H1 (cell line): ENCODE measurements around the gene CISH. TPM values are rescaled to one million over a fixed set of nuclear protein-coding genes. Genes with fewer than 3 reads are reported as not detected.

ENCODE experiments used
- CTCF ChIA-PET: fragments of 300-600 bp; sonication (Branson Sonifier 250); formaldehyde crosslinking; loops from one replicate; lab custom pipeline; 2021; ENCODE audit not compliant: partially characterized antibody; lab: Charles Lee
- POLR2A ChIA-PET: fragments of 300-600 bp; sonication (Branson Sonifier 250); formaldehyde crosslinking; loops from one replicate; lab custom pipeline; 2021; ENCODE audit warnings: inconsistent platforms; ENCODE audit not compliant: partially characterized antibody; lab: Charles Lee
- DNase-seq, 2 experiments: peaks; one replicate each; pipeline versions ENCODE4 v3.0.0 to v3.0.0-alpha.2; 2010 to 2022; ENCODE audit warnings: low spot score in 2 of 2, low read depth in 1 of 2, mixed read lengths in 1 of 2
- FAIRE-seq: peaks from 2 replicates; lab custom pipeline; 2011; peaks lifted over from hg19 to GRCh38; lab: Jason Lieb, UNC
- H2AFZ ChIP-seq: 2 replicates; pipeline ENCODE4 v1.8.1; 2012; ENCODE audit warnings: low read length, inconsistent platforms
- H2AK5ac ChIP-seq: 2 replicates; pipeline ENCODE4 v1.6.1; 2013; ENCODE audit warnings: low read depth, low read length
- H2BK120ac ChIP-seq: replicated peaks from 2 replicates; pipeline ENCODE3; 2013; ENCODE audit warnings: low read depth, low read length, inconsistent platforms
- H2BK12ac ChIP-seq: 2 replicates; pipeline ENCODE4 v1.6.1; 2013; ENCODE audit warnings: low read depth, low read length
- H2BK15ac ChIP-seq: 2 replicates; pipeline ENCODE4 v1.6.1; 2013; ENCODE audit warnings: low read length
- H2BK20ac ChIP-seq: 2 replicates; pipeline ENCODE4 v1.6.1; 2013; ENCODE audit warnings: low read length
- H2BK5ac ChIP-seq: 2 replicates; pipeline ENCODE4 v1.6.1; 2013; ENCODE audit warnings: low read depth, low read length
- H3K14ac ChIP-seq: 2 replicates; pipeline ENCODE4 v1.6.1; 2013; ENCODE audit warnings: inconsistent platforms; ENCODE audit not compliant: insufficient read length
- H3K18ac ChIP-seq: 2 replicates; pipeline ENCODE4 v1.6.1; 2013; ENCODE audit warnings: low read length; ENCODE audit errors: extremely low read depth
- H3K23ac ChIP-seq: 2 replicates; pipeline ENCODE4 v1.6.1; 2013; ENCODE audit warnings: inconsistent platforms; ENCODE audit not compliant: insufficient read length
- H3K23me2 ChIP-seq: 2 replicates; pipeline ENCODE4 v1.6.1; 2013; ENCODE audit warnings: low read depth, low read length
- H3K27ac ChIP-seq: 2 replicates; pipeline ENCODE4 v1.6.1; 2011; ENCODE audit warnings: low read depth, low read length, inconsistent platforms
- H3K27me3 ChIP-seq, 4 experiments: replicated peaks in 1 of 4; 1 replicate in 1 of 4; 2 replicates in 3 of 4; pipeline versions ENCODE4 v1.6.1 to v1.8.1; 2011 to 2013; ENCODE audit warnings: low read length in 3 of 4, mild to moderate bottlenecking in 3 of 4, inconsistent platforms in 2 of 4, mixed read lengths in 2 of 4, moderate library complexity in 1 of 4; ENCODE audit not compliant: control insufficient read depth in 3 of 4, insufficient read depth in 3 of 4; ENCODE audit errors: extremely low read depth in 1 of 4
- H3K36me3 ChIP-seq, 4 experiments: 2 replicates each; pipeline versions ENCODE4 v1.6.1 to v1.8.1; 2011 to 2013; ENCODE audit warnings: mild to moderate bottlenecking in 4 of 4, low read length in 3 of 4, moderate library complexity in 2 of 4, control low read depth in 1 of 4, inconsistent platforms in 1 of 4; ENCODE audit not compliant: insufficient read depth in 4 of 4, control insufficient read depth in 2 of 4
- H3K4ac ChIP-seq: replicated peaks from 2 replicates; pipeline ENCODE3; 2013; ENCODE audit warnings: low read length, low read depth, mixed read lengths, inconsistent platforms; ENCODE audit not compliant: insufficient read length
- H3K4me1 ChIP-seq, 4 experiments: replicated peaks in 1 of 4; 1 replicate in 1 of 4; 2 replicates in 3 of 4; pipeline versions ENCODE4 v1.6.1 to v1.8.1; 2011 to 2013; ENCODE audit warnings: low read length in 3 of 4, inconsistent platforms in 2 of 4, mixed read lengths in 1 of 4; ENCODE audit not compliant: insufficient read depth in 4 of 4, control insufficient read depth in 3 of 4
- H3K4me2 ChIP-seq, 2 experiments: 2 replicates each; pipeline versions ENCODE4 v1.6.1 to v1.8.1; 2011 to 2013; ENCODE audit warnings: low read depth in 2 of 2, low read length in 2 of 2, control low read depth in 1 of 2, inconsistent platforms in 1 of 2, mild to moderate bottlenecking in 1 of 2; ENCODE audit not compliant: insufficient read depth in 1 of 2
- H3K4me3 ChIP-seq, 4 experiments: fragments of 200-600, 300-600 bp in 1 of 4; sonication (generic), shearing (Covaris generic), sonication (Bioruptor Twin) in 1 of 4; 2 replicates each; pipeline versions ENCODE4 v1.5.1 to v1.8.1; 2011 to 2016; ENCODE audit warnings: low read length in 4 of 4, low read depth in 3 of 4, control low read depth in 2 of 4, inconsistent platforms in 2 of 4, mild to moderate bottlenecking in 2 of 4, mixed read lengths in 1 of 4, moderate library complexity in 1 of 4; ENCODE audit not compliant: insufficient read depth in 2 of 4; ENCODE audit errors: extremely low read depth in 1 of 4
- H3K56ac ChIP-seq: replicated peaks from 2 replicates; pipeline ENCODE3; 2013; ENCODE audit warnings: low read depth, mild to moderate bottlenecking, mixed read lengths, low read length, inconsistent platforms; ENCODE audit not compliant: insufficient read length
- H3K79me1 ChIP-seq: 2 replicates; pipeline ENCODE4 v1.6.1; 2013; ENCODE audit warnings: low read depth, low read length, control low read depth
- H3K79me2 ChIP-seq, 2 experiments: 2 replicates each; pipeline versions ENCODE4 v1.6.1 to v1.8.1; 2012 to 2013; ENCODE audit warnings: low read length in 2 of 2, mild to moderate bottlenecking in 2 of 2, inconsistent platforms in 1 of 2; ENCODE audit not compliant: insufficient read depth in 2 of 2, control insufficient read depth in 1 of 2
- H3K9ac ChIP-seq, 4 experiments: replicated peaks in 1 of 4; 1 replicate in 1 of 4; 2 replicates in 3 of 4; pipeline versions ENCODE4 v1.6.1 to v1.8.1; 2011 to 2013; ENCODE audit warnings: low read depth in 3 of 4, low read length in 3 of 4, control low read depth in 2 of 4, mild to moderate bottlenecking in 2 of 4, moderate library complexity in 2 of 4, inconsistent platforms in 1 of 4; ENCODE audit errors: extremely low read depth in 1 of 4
- H3K9me3 ChIP-seq, 2 experiments: 2 replicates each; pipeline versions ENCODE4 v1.6.1 to v1.8.1; 2012 to 2013; ENCODE audit warnings: mild to moderate bottlenecking in 2 of 2, moderate library complexity in 2 of 2, control low read depth in 1 of 2, inconsistent platforms in 1 of 2, low read depth in 1 of 2, low read length in 1 of 2, mixed read lengths in 1 of 2; ENCODE audit not compliant: insufficient read depth in 2 of 2
- H4K20me1 ChIP-seq, 2 experiments: replicated peaks in 1 of 2; 2 replicates each; pipeline versions ENCODE3 to v1.8.1; 2011 to 2013; ENCODE audit warnings: inconsistent platforms in 2 of 2, low read length in 2 of 2, mild to moderate bottlenecking in 1 of 2; ENCODE audit not compliant: insufficient read depth in 2 of 2, control insufficient read depth in 1 of 2
- H4K5ac ChIP-seq: 2 replicates; pipeline ENCODE4 v1.6.1; 2013; ENCODE audit warnings: low read length, low read depth, mixed read lengths, inconsistent platforms; ENCODE audit not compliant: insufficient read length
- H4K8ac ChIP-seq: 2 replicates; pipeline ENCODE4 v1.8.0; 2013; ENCODE audit warnings: mild to moderate bottlenecking, moderate library complexity, low read length, inconsistent platforms; ENCODE audit not compliant: insufficient read depth; ENCODE audit errors: extremely low read depth
- H4K91ac ChIP-seq: replicated peaks from 2 replicates; pipeline ENCODE3; 2013; ENCODE audit warnings: low read length, mixed read lengths, inconsistent platforms; ENCODE audit not compliant: insufficient read length
- CBX8 ChIP-seq: fragments of 300-800, 300-1000 bp; sonication (generic); IDR thresholded peaks from 2 replicates; pipeline ENCODE4 v1.7.1; 2016; ENCODE audit warnings: low read depth, low read length, borderline replicate concordance
- CEBPB ChIP-seq: IDR thresholded peaks from 2 replicates; pipeline ENCODE4 v1.6.1; 2012; ENCODE audit warnings: low read depth, low read length
- GTF2F1 ChIP-seq: IDR thresholded peaks from 2 replicates; pipeline ENCODE4 v1.6.1; 2012; ENCODE audit warnings: low read depth, low read length, improper control_type of control experiment, borderline replicate concordance
- NRF1 ChIP-seq: IDR thresholded peaks from 2 replicates; pipeline ENCODE4 v1.6.1; 2011; ENCODE audit warnings: mild to moderate bottlenecking, low read depth, low read length, improper control_type of control experiment
- RAD21 ChIP-seq, 2 experiments: IDR thresholded peaks in 1 of 2; conservative IDR thresholded peaks in 1 of 2; 2 replicates each; pipeline ENCODE4 v1.6.1; 2011; ENCODE audit warnings: low read depth in 2 of 2, low read length in 2 of 2, improper control_type of control experiment in 1 of 2, inconsistent platforms in 1 of 2, mild to moderate bottlenecking in 1 of 2, moderate library complexity in 1 of 2
- SP1 ChIP-seq: IDR thresholded peaks from 2 replicates; pipeline ENCODE4 v1.6.1; 2011; ENCODE audit warnings: low read depth, low read length
- SP2 ChIP-seq: IDR thresholded peaks from 2 replicates; pipeline ENCODE4 v1.6.1; 2012; ENCODE audit warnings: mild to moderate bottlenecking, low read length, inconsistent platforms
- whole genome bisulfite sequencing, 2 experiments: shearing (Covaris generic) in 1 of 2; methylation state at CpG; one replicate each; pipeline versions ENCODE4 v1.1.6 to v1.1.7; 2013 to 2015; ENCODE audit warnings: low lambda C conversion rate in 2 of 2, mixed read lengths in 2 of 2, inconsistent platforms in 1 of 2, low coverage in 1 of 2, missing lambda C conversion rate in 1 of 2; ENCODE audit not compliant: insufficient replicate concordance in 2 of 2, insufficient coverage in 1 of 2, insufficient read length in 1 of 2; ENCODE audit errors: extremely low coverage in 1 of 2, missing lambda C conversion rate in 1 of 2; 5-methylcytosine and 5-hydroxymethylcytosine counted together
- polyA plus RNA-seq, 7 experiments: library from polyadenylated mRNA; depleted of rRNA in 3 of 7; stranded (reverse) in 5 of 7; unstranded in 2 of 7; fragments of >200 nt in 5 of 7; fragments of 200-250 nt in 2 of 7; gene quantifications; 1 replicate in 5 of 7; 2 replicates in 1 of 7; 4 replicates in 1 of 7; pipeline versions ENCODE4 v1.2.1 to v1.2.3, GENCODE V29; 2011 to 2013; ENCODE audit warnings: missing spikeins in 2 of 7, mixed read lengths in 2 of 7
- total RNA-seq: library from RNA; stranded (reverse); fragmentation: NEBNext Ultra II Directional; extraction: Animal tissue kit (Norgen Biotek cat#: 25700); gene quantifications from 2 replicates; pipeline ENCODE4 v1.2.1, GENCODE V29; 2021
- TF ChIP-seq, protein P1 (sequence below): IDR thresholded peaks from 2 replicates; pipeline ENCODE4 v1.6.1; 2012; ENCODE audit warnings: inconsistent platforms
- TF ChIP-seq, protein P2 (sequence below): IDR thresholded peaks from 2 replicates; pipeline ENCODE4 v1.6.1; 2012; ENCODE audit warnings: inconsistent platforms

CISH gene
- total and polyA plus RNA-seq, 2 of the 8 experiments (the other 6 are each of a cell fraction or from before 2014, with no cell fraction given) = 1.9 to 2.2 TPM

GRCh38 chr3:50573566-50574443 lies 37.8 kb downstream of the CISH start:
- Histone ChIP-seq H3K27ac (no peak overlapping the region), H3K4me2 (no peak overlapping the region), H3K4ac (no peak overlapping the region), H3K79me1 (no peaks in the 10 kb centered on the region; the same call in 1 of the 2 replicates), H4K8ac (no peak overlapping the region), H2AK5ac (no peak overlapping the region), H4K20me1 (no peaks in the 10 kb centered on the region), H3K36me3 (no peaks in the 10 kb centered on the region; a peak in 1 of 8 replicates), H2BK12ac (no peak overlapping the region), H4K91ac (no peak overlapping the region), H3K18ac (no peak overlapping the region), H3K23me2 (peaks cover 6% of the 10 kb centered on the region; the same call in 1 of the 2 replicates), H3K9ac (no peak overlapping the region), H2BK15ac (no peak overlapping the region), H3K4me3 (no peak overlapping the region), H3K23ac (no peak overlapping the region), H3K79me2 (no peaks in the 10 kb centered on the region), H2BK5ac (no peak overlapping the region), H3K14ac (no peak overlapping the region), H3K56ac (no peak overlapping the region), H3K9me3 (no peaks in the 10 kb centered on the region), H3K4me1 (no peaks in the 10 kb centered on the region; a peak in 1 of 7 replicates)
- DNase-seq (no peak), FAIRE-seq (no peak)
- 85% methylated on average over 8 of the region's 8 CpGs; no CpG with 5 or more reads in 1 of the 2 experiments for WGBS, 2 experiments
- CTCF ChIA-PET = interaction anchor here (0.9 to 46.5 kb wide), 6 partner anchors 7 to 138 kb away, joined by 3 to 863 read pairs (median 54); partner anchors contain the start of genes CISH and MAPKAPK3
- POLR2A ChIA-PET = interaction anchor here (0.9 to 1.8 kb wide), 4 partner anchors 7 to 79 kb away, joined by 3 to 6 read pairs (median 3); no protein-coding TSS in a partner anchor
- TF ChIP-seq, protein P1, sequence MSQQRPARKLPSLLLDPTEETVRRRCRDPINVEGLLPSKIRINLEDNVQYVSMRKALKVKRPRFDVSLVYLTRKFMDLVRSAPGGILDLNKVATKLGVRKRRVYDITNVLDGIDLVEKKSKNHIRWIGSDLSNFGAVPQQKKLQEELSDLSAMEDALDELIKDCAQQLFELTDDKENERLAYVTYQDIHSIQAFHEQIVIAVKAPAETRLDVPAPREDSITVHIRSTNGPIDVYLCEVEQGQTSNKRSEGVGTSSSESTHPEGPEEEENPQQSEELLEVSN = no peak
- no peak for TF ChIP-seq GTF2F1
- TF ChIP-seq CEBPB = no peak
- TF ChIP-seq NRF1 = no peak
- no peak for TF ChIP-seq RAD21 (IDR thresholded peaks at IDR 0.05 in 1 of 2, conservative IDR thresholded peaks at IDR 0.05 in 1 of 2; ENCODE audit: low read depth in 2 of 2, low read length in 2 of 2)
- TF ChIP-seq CBX8 = no peak
- no peak for TF ChIP-seq SP2
- no peak for TF ChIP-seq SP1
- TF ChIP-seq, protein P2, sequence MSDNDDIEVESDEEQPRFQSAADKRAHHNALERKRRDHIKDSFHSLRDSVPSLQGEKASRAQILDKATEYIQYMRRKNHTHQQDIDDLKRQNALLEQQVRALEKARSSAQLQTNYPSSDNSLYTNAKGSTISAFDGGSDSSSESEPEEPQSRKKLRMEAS = no peak
- TF ChIP-seq, all 59 proteins: peak for 0
- Histone ChIP-seq H2BK20ac (no peak overlapping the region), H3K27me3 (no peaks in the 10 kb centered on the region), H2AFZ (no peak overlapping the region), H2BK120ac (no peak overlapping the region), H4K5ac (no peak overlapping the region)
